ENCODE data around the gene NKG7. TPM values are rescaled to one million over a fixed set of nuclear protein-coding genes. Genes with fewer than 3 reads are reported as not detected.

The NKG7 gene
- total and polyA plus RNA-seq, 2 of the 13 experiments (the other 11 are each of a cell fraction or from before 2014, with no cell fraction given): 0.40 TPM; not detected in 1

- TF ChIP-seq DMAP1 (CRISPR knock-in tag; IDR thresholded peaks at IDR 0.05) (peak; percentile 46; the same call in 1 of the 2 replicates), CCDC6 (CRISPR knock-in tag; IDR thresholded peaks at IDR 0.05) (peak; percentile 44; the same call in 1 of the 2 replicates), HMG20A (CRISPR knock-in tag; IDR thresholded peaks at IDR 0.05; ENCODE audit: borderline replicate concordance) (no peak), ZFP41 (CRISPR knock-in tag; IDR thresholded peaks at IDR 0.05; ENCODE audit: borderline replicate concordance) (no peak), NR2F2 (IDR thresholded peaks at IDR 0.05; ENCODE audit: borderline replicate concordance, low read depth) (peak; percentile 30; the same call in 1 of the 2 replicates), ZNF547 (CRISPR knock-in tag; IDR thresholded peaks at IDR 0.05) (peak; percentile 23; the same call in 1 of the 2 replicates), ZNF768 (CRISPR knock-in tag; IDR thresholded peaks at IDR 0.05) (peak; percentile 74), RBAK (CRISPR knock-in tag; IDR thresholded peaks at IDR 0.05) (no peak), TFDP1 (CRISPR knock-in tag; IDR thresholded peaks at IDR 0.05; ENCODE audit: borderline replicate concordance) (no peak), ZNF589 (CRISPR knock-in tag; conservative IDR thresholded peaks at IDR 0.05) (peak; percentile 64; the same call in 1 of the 2 replicates), FOXA1 (IDR thresholded peaks at IDR 0.05) (no peak), FOXA1 (CRISPR knock-in tag; IDR thresholded peaks at IDR 0.05) (no peak; the same call in 1 of the 2 replicates), ZNF572 (CRISPR knock-in tag; IDR thresholded peaks at IDR 0.05) (peak; percentile 82; the same call in 1 of the 2 replicates), FOXK1 (CRISPR knock-in tag; IDR thresholded peaks at IDR 0.05; ENCODE audit: borderline replicate concordance, low read depth) (0 out of 2 replicates have a peak, but pooled peaks have one; percentile 3), HNRNPLL (IDR thresholded peaks at IDR 0.05; ENCODE audit: low read depth, low read length, poor library complexity, severe bottlenecking) (no peak), ZNF503 (CRISPR knock-in tag; IDR thresholded peaks at IDR 0.05) (no peak), SAP130 (CRISPR knock-in tag; IDR thresholded peaks at IDR 0.05; ENCODE audit: low read depth) (peak; percentile 73; the same call in 1 of the 2 replicates), TERF1 (CRISPR knock-in tag; IDR thresholded peaks at IDR 0.05) (no peak), ZSCAN9 (CRISPR knock-in tag; IDR thresholded peaks at IDR 0.05; ENCODE audit: borderline replicate concordance) (no peak), SNAPC2 (CRISPR knock-in tag; IDR thresholded peaks at IDR 0.05) (peak; percentile 5; the same call in 1 of the 2 replicates), PBX3 (CRISPR knock-in tag; IDR thresholded peaks at IDR 0.05; ENCODE audit: borderline replicate concordance) (no peak)
- TF ChIP-seq, protein P1, sequence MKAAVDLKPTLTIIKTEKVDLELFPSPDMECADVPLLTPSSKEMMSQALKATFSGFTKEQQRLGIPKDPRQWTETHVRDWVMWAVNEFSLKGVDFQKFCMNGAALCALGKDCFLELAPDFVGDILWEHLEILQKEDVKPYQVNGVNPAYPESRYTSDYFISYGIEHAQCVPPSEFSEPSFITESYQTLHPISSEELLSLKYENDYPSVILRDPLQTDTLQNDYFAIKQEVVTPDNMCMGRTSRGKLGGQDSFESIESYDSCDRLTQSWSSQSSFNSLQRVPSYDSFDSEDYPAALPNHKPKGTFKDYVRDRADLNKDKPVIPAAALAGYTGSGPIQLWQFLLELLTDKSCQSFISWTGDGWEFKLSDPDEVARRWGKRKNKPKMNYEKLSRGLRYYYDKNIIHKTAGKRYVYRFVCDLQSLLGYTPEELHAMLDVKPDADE (CRISPR knock-in tag; IDR thresholded peaks at IDR 0.05): no peak
- TF ChIP-seq, protein P2, sequence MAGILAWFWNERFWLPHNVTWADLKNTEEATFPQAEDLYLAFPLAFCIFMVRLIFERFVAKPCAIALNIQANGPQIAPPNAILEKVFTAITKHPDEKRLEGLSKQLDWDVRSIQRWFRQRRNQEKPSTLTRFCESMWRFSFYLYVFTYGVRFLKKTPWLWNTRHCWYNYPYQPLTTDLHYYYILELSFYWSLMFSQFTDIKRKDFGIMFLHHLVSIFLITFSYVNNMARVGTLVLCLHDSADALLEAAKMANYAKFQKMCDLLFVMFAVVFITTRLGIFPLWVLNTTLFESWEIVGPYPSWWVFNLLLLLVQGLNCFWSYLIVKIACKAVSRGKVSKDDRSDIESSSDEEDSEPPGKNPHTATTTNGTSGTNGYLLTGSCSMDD (CRISPR knock-in tag; IDR thresholded peaks at IDR 0.05): no peak
These were observed 18.2 kb downstream of the NKG7 start (continued) for GRCh38 chr19:51354103-51354741.

All from HepG2 (cell line).